GM18499 (cell line): ENCODE results near the gene FMC1.

ENCODE experiments used
- ATAC-seq: cut with Tn5 transposase; IDR thresholded peaks from one replicate; pipeline ENCODE4 v1.9.1; 2021; ENCODE audit warnings: moderate number of reproducible peaks; ENCODE audit not compliant: insufficient read depth, unreplicated experiment

Gene FMC1

GRCh38 chr7:139370301-139370942 is 29.3 kb downstream of the FMC1 start:
- ATAC-seq = no peak

- no peak for ATAC-seq
These were observed 29.8 kb downstream of the FMC1 start for GRCh38 chr7:139370943-139371313.

- ATAC-seq = no peak
These were observed 33.1 kb downstream of the FMC1 start for GRCh38 chr7:139374246-139374645.

GRCh38 chr7:139382439-139382838 is 41.3 kb downstream of the FMC1 start:
- no peak for ATAC-seq

- no peak for ATAC-seq
These were observed 43.5 kb downstream of the FMC1 start for GRCh38 chr7:139384611-139385010.

GRCh38 chr7:139387594-139387993 is 46.5 kb downstream of the FMC1 start:
- ATAC-seq = no peak

GRCh38 chr7:139389091-139389490 is 48.0 kb downstream of the FMC1 start:
- no peak for ATAC-seq

- ATAC-seq = no peak
These were observed 48.6 kb downstream of the FMC1 start for GRCh38 chr7:139389774-139390173.

- ATAC-seq = no peak
These were observed 52.6 kb downstream of the FMC1 start for GRCh38 chr7:139393621-139394211.

GRCh38 chr7:139394540-139394939 is 53.4 kb downstream of the FMC1 start:
- no peak for ATAC-seq
